GM23338 (cell line): ENCODE results near the gene FBRSL1. TPM values are rescaled to one million over a fixed set of nuclear protein-coding genes. Genes with fewer than 3 reads are reported as not detected.

ENCODE experiments used
- ATAC-seq: fragments of 200-7000 bp; cut with Tn5 transposase; 3 replicates; pipeline ENCODE4 v1.9.1; 2020
- DNase-seq: peaks from one replicate; pipeline ENCODE4 v3.0.0-alpha.2; 2015; ENCODE audit warnings: low spot score
- H2AFZ ChIP-seq: fragments of 200-600 bp; sonication (generic); 2 replicates; pipeline ENCODE4 v1.8.0; 2016; ENCODE audit warnings: antibody characterized with exemption, mild to moderate bottlenecking, moderate library complexity
- H3F3A ChIP-seq: fragments of 200-600 bp; sonication (generic); replicated peaks from 2 replicates; pipeline ENCODE4 v1.8.0; 2017; ENCODE audit warnings: antibody characterized with exemption, mixed run types, low read depth
- H3K27ac ChIP-seq: fragments of 200-600 bp; sonication (generic); 2 replicates; pipeline ENCODE4 v1.6.1; 2016; ENCODE audit warnings: low read depth
- H3K27me3 ChIP-seq: fragments of 200-600 bp; sonication (generic); 2 replicates; pipeline ENCODE4 v1.8.0; 2016; ENCODE audit warnings: mild to moderate bottlenecking, mixed run types, moderate library complexity; ENCODE audit not compliant: insufficient read depth
- H3K36me3 ChIP-seq: fragments of 200-600 bp; sonication (generic); 2 replicates; pipeline ENCODE4 v1.8.0; 2016; ENCODE audit warnings: mild to moderate bottlenecking; ENCODE audit not compliant: insufficient read depth
- H3K4me1 ChIP-seq: fragments of 200-600 bp; sonication (generic); 2 replicates; pipeline ENCODE4 v1.8.0; 2016; ENCODE audit warnings: mild to moderate bottlenecking, moderate library complexity; ENCODE audit not compliant: insufficient read depth
- H3K4me2 ChIP-seq: fragments of 200-600 bp; sonication (generic); 2 replicates; pipeline ENCODE4 v1.7.1; 2017; ENCODE audit warnings: mixed run types
- H3K4me3 ChIP-seq: fragments of 200-600 bp; sonication (generic); 2 replicates; pipeline ENCODE4 v1.6.1; 2016; ENCODE audit warnings: mixed run types
- H3K79me2 ChIP-seq: fragments of 200-600 bp; sonication (generic); replicated peaks from 2 replicates; pipeline ENCODE4 v1.8.0; 2017; ENCODE audit warnings: mild to moderate bottlenecking; ENCODE audit not compliant: insufficient read depth
- H3K9me2 ChIP-seq: fragments of 200-600 bp; sonication (generic); 2 replicates; pipeline ENCODE4 v1.8.0; 2017; ENCODE audit not compliant: insufficient read depth
- H4K20me1 ChIP-seq: fragments of 200-600 bp; sonication (generic); replicated peaks from 2 replicates; pipeline ENCODE4 v1.8.0; 2017; ENCODE audit warnings: mild to moderate bottlenecking; ENCODE audit not compliant: insufficient read depth
- H3K27ac Mint-ChIP-seq: 2 replicates; pipeline ENCODE4 v1.8.0; 2020; ENCODE audit warnings: inconsistent platforms, mild to moderate bottlenecking, moderate library complexity, mixed read lengths
- H3K27me3 Mint-ChIP-seq: 3 replicates; pipeline ENCODE4 v1.8.0; 2022; ENCODE audit warnings: low read depth, mild to moderate bottlenecking, moderate library complexity, mixed read lengths, inconsistent platforms; ENCODE audit not compliant: insufficient read depth, poor library complexity
- H3K36me3 Mint-ChIP-seq: 3 replicates; pipeline ENCODE4 v1.8.0; 2021; ENCODE audit warnings: low read depth, mild to moderate bottlenecking, inconsistent platforms, moderate library complexity, mixed read lengths
- H3K4me1 Mint-ChIP-seq: 3 replicates; pipeline ENCODE4 v1.8.0; 2020; ENCODE audit warnings: mild to moderate bottlenecking, inconsistent platforms, mixed read lengths
- H3K4me3 Mint-ChIP-seq: 3 replicates; pipeline ENCODE4 v1.8.0; 2021; ENCODE audit warnings: moderate library complexity, mild to moderate bottlenecking, inconsistent platforms, mixed read lengths
- H3K9me3 Mint-ChIP-seq: 3 replicates; pipeline ENCODE4 v1.8.0; 2020; ENCODE audit warnings: moderate library complexity, mild to moderate bottlenecking, inconsistent platforms, mixed read lengths
- CREB1 ChIP-seq: fragments of 250-450 bp; sonication (Bioruptor Pico); IDR thresholded peaks from 2 replicates; pipeline ENCODE4 v1.5.0; 2020; ENCODE audit warnings: low read depth, mild to moderate bottlenecking, moderate library complexity
- EZH2 ChIP-seq: fragments of 200-600 bp; sonication (generic); IDR thresholded peaks from one replicate; pipeline ENCODE4 v1.8.0; 2017; ENCODE audit warnings: antibody characterized with exemption, mild to moderate bottlenecking, low read depth; ENCODE audit not compliant: unreplicated experiment
- JUNB ChIP-seq: IDR thresholded peaks from one replicate; pipeline ENCODE4 v1.6.1; 2016; ENCODE audit warnings: antibody characterized with exemption; ENCODE audit not compliant: unreplicated experiment
- NANOG ChIP-seq: IDR thresholded peaks from 2 replicates; pipeline ENCODE4 v1.6.1; 2016; ENCODE audit warnings: antibody characterized with exemption, borderline replicate concordance
- REST ChIP-seq: IDR thresholded peaks from one replicate; pipeline ENCODE4 v1.6.1; 2018; ENCODE audit warnings: antibody characterized with exemption; ENCODE audit not compliant: unreplicated experiment
- STAT1 ChIP-seq: IDR thresholded peaks from one replicate; pipeline ENCODE4 v1.6.1; 2016; ENCODE audit warnings: antibody characterized with exemption; ENCODE audit not compliant: unreplicated experiment
- ZNF114 ChIP-seq: fragments of 250-450 bp; sonication (Bioruptor Pico); IDR thresholded peaks from 2 replicates; pipeline ENCODE4 v1.5.0; 2020; ENCODE audit warnings: mild to moderate bottlenecking, moderate library complexity
- ZNF331 ChIP-seq: fragments of 250-450 bp; sonication (Bioruptor Pico); IDR thresholded peaks from 2 replicates; pipeline ENCODE4 v1.5.0; 2020; ENCODE audit warnings: low read depth, mild to moderate bottlenecking, moderate library complexity
- ZNF462 ChIP-seq: fragments of 250-450 bp; sonication (Bioruptor Pico); IDR thresholded peaks from 2 replicates; pipeline ENCODE4 v1.5.0; 2020; ENCODE audit warnings: mild to moderate bottlenecking, moderate library complexity
- polyA plus RNA-seq: library from polyadenylated mRNA; unstranded; fragments of >200 nt; fragmentation: Nextera tagmentation; extraction: Ambion mirVana; gene quantifications from 2 replicates; pipeline ENCODE4 v1.2.1, GENCODE V29; 2016
- total RNA-seq: library from RNA; depleted of rRNA; stranded (reverse); fragments of >200 nt; shearing (Covaris generic); gene quantifications from 2 replicates; pipeline ENCODE4 v1.2.3, GENCODE V29; 2014

Gene FBRSL1
- total and polyA plus RNA-seq, 2 experiments from 2014 or later, result 37.8 to 89.8 TPM

GRCh38 chr12:132560364-132560613 is 70.3 kb downstream of the FBRSL1 start (continued):
- no peak for TF ChIP-seq STAT1
- TF ChIP-seq CREB1 (CRISPR knock-in tag), result no peak
- TF ChIP-seq REST, result no peak

GRCh38 chr12:132560614-132561426 is 70.9 kb downstream of the FBRSL1 start:
- DNase-seq, result peak; percentile 92
- H3K4me3 ChIP-seq, result peak overlapping the region; percentile 96
- peaks cover 42% of the 10 kb centered on the region for H3K79me2 ChIP-seq
- no peak overlapping the region for H2AFZ ChIP-seq
- no peaks in the 10 kb centered on the region for H3K9me2 ChIP-seq
- Mint-ChIP-seq H3K9me3 (no peaks in the 10 kb centered on the region; the same call in 2 of the 3 replicates), H3K4me1 (peaks cover 7% of the 10 kb centered on the region), H3K27me3 (peaks cover 32% of the 10 kb centered on the region), H3K36me3 (peaks cover 13% of the 10 kb centered on the region), H3K4me3 (peak overlapping the region; percentile 86), H3K27ac (peak overlapping the region; percentile 86)
- H3K27ac ChIP-seq, result peak overlapping the region; percentile 86; the same call in 1 of the 2 replicates
- ATAC-seq, result peak; percentile 77
- no peaks in the 10 kb centered on the region for H3K36me3 ChIP-seq
- peaks cover 17% of the 10 kb centered on the region for H4K20me1 ChIP-seq
- peak overlapping the region; percentile 96 for H3K4me2 ChIP-seq
- no peaks in the 10 kb centered on the region; the same call in 1 of the 2 replicates for H3K4me1 ChIP-seq
- peaks cover 32% of the 10 kb centered on the region for H3K27me3 ChIP-seq
- H3F3A ChIP-seq, result 0 out of 2 replicates have a peak, but pooled peaks cover 4% of the 10 kb centered on the region
- TF ChIP-seq JUNB, result no peak
- no peak; the same call in 1 of the 2 replicates for TF ChIP-seq CREB1 (CRISPR knock-in tag)
- no peak for TF ChIP-seq REST
- no peak for TF ChIP-seq ZNF462 (CRISPR knock-in tag)
- no peak for TF ChIP-seq ZNF114 (CRISPR knock-in tag)
- no peak for TF ChIP-seq EZH2
- TF ChIP-seq NANOG, result no peak
- TF ChIP-seq ZNF331 (CRISPR knock-in tag), result no peak
